ENCODE measurements around the gene WASF3.

GRCh38 chr13:26706381-26706780 lies 148.9 kb downstream of the WASF3 start:
- no peak; the same call in 1 of the 2 replicates for TF ChIP-seq CTCF (conservative IDR thresholded peaks at IDR 0.05)
- TF ChIP-seq ZFX (IDR thresholded peaks at IDR 0.05) = no peak
